Nucleus accumbens (tissue), 56 donors: Measurements from ENCODE around the gene EFNA4.
A peak's percentile ranks its signal among the peaks of the same experiment; 100 is the strongest.

ENCODE experiments used
- DNase-seq, 56 donors: peaks; one replicate each; lab custom pipeline; 2025; lab: John Stamatoyannopoulos, UW

Gene EFNA4

DNA sequence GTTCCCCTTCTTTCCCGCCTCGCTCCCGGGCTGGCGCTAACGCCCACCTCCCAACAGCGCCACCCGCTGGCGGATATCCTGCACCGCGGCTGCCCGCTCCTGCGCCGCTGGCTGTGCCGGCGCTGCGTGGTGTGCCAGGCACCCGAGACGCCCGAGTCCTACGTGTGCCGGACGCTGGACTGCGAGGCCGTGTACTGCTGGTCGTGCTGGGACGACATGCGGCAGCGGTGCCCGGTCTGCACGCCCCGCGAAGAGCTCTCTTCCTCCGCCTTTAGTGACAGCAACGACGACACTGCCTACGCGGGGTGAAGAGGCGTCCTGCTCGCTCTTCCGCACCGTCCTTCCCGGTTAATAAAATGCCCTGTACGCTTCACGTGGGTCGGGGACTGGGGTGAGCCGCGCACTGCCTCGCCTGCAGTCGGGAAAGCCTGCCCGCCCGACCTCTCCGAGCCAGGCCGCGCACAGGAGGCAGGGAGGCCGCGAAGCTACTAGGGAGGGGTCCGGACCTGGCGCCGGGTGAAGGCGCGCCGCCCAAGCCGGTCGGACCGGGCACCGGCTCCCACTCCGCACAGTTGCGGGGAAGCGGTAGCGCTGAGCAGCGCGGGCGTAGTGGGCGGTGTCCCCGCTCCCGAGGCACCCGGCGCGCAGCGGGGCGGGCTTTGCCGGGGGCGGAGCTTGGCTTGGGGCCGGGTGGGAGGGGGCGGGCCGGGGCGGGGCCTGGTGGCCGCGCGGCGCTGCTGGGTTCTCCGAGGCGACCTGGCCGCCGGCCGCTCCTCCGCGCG, 12.8 kb upstream of the EFNA4 start, which contains the start of gene ADAM15:
TSS of gene ADAM15 (plus strand) at position 757 of the 782 bp plus-strand sequence. CDS start 71 bp downstream, outside the sequence.
- peak in 54 of 56 donors; percentile 21 to 87 (median 71) for DNase-seq

DNA sequence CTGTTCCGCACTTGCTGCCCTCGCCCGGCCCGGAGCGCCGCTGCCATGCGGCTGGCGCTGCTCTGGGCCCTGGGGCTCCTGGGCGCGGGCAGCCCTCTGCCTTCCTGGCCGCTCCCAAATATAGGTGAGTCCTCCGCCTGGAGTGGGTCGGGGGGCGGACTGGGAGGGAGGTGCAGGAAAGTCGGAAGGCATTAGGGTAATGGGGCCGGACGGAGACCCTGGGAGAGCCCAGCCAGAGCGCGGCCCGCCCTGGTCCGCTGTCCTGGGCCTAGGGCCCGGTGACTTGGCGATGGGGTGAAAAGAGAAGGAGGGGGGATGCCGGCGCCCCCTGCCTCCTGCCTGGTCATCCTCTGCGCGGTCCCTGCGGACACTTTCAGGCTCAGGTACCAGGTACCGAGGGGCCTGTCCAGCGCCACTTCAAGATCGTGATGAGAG, 12.2 kb upstream of the EFNA4 start:
- DNase-seq = peak in 7 of 56 donors; percentile 27 to 61 (median 53)

DNA sequence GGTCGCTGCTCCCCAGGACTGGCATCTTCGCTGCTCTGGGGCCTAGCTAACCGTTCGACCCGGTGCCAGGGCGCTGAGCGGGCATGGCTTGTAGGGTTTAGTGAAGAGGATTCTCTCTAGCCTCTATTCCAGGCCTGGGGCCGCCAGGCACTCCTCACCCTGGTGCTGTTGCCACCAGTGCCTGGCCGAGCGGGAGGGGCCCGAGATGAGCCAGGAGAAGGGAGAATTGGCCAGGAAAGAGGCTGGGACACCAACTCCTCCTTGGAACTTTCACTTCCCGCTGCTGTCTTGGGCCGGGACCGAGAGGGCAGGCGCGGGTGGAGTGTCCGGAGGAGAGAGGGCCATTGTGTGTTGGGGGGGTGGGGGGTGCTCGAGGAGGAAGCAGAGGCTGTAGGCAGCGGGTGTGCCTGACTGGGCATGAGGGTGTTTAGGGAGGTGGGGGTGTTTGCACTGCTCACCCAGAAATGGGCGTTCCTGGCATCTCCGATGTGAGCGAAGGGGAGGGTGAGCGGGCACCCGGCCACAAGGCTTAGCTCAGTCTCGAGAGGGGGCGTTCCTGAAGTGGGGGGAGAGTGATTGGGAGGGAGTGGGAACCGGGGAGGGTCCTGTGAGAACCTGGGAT, 11.7 kb upstream of the EFNA4 start:
- DNase-seq = peak in 39 of 56 donors; percentile 14 to 68 (median 43)

DNA sequence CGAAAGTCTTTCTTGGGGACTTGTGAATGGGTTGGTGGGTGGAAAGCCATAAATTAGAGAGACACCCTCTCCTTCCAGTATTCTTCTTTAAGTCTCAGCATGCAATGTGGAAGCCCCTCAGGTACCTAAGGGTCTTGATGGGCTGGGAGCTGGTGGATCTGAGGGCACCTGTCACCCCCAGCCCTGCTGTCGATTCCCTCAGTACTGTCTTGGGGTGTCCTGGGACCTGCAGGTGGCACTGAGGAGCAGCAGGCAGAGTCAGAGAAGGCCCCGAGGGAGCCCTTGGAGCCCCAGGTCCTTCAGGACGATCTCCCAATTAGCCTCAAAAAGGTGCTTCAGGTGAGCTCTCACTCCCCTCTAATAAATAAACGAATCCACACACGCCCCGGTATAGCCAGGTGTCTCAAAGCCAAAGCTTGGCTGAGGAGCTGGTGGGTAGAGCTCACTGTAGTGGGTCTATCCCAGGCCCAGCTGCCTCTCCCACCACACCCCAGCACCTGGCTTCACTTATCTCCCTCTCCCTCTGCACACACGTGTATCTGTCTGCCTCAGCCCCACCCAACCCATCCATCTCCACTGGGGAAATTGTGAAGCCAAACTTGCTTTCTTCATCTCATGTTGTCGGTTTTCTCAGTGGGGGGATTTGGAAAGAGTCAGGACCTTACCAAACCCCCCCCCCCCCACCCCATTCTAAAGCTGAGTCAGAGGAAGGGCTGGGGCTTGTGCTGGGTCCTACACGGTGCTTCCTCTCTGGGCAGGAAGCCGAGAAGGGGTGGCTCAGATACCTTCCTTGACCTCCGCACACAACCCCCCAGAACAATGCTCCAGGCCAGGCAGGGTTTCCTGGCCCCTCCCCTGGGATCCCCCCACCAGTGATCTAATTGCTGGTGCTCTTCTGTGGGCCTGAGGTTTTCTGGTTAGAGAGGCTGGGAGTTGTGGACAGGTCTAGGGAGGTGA, 10.8 kb upstream of the EFNA4 start:
- peak in 3 of 56 donors; percentile 9 to 14 (median 13) for DNase-seq

DNA sequence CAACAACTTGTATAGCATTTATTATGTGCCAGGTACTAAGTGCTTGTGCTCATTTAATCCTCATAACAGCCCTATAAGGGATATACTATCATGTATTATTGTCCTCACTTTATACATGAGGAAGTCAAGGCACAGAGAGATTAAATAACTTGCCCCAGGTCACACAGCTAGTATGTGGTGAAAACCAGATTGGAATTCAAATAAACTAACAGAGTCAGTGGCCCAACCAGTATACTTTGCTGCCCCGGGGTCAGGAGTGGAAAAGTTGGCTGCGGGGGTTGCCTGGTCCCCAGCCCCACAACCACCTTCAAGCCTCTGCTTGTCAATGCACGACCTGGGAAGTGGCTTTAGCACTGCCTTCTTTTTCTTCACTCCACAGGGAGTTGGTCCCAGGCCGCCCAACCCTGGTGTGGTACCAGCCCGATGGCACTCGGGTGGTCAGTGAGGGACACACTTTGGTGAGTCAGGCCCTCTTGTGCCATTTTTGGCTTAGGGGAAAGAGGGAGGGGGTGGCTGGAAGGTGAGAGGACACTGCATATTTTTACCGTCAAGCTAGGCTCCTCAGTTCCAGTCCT, 9.9 kb upstream of the EFNA4 start:
- DNase-seq = no peak

DNA sequence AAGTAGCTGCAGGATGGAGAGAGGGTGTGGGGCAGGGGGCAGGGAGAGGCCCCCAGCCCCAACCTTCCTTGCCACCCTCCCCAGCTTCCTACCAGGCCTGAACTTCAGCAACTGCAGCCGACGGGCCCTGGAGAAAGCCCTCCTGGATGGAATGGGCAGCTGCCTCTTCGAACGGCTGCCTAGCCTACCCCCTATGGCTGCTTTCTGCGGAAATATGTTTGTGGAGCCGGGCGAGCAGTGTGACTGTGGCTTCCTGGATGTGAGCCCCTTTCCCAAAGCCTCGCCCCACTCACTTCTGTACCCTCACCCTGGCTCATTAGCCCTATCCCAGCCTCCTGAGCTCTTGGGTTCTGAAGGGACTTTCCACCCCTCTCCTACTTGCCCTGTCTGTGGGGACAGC, 6.4 kb upstream of the EFNA4 start:
- no peak for DNase-seq

DNA sequence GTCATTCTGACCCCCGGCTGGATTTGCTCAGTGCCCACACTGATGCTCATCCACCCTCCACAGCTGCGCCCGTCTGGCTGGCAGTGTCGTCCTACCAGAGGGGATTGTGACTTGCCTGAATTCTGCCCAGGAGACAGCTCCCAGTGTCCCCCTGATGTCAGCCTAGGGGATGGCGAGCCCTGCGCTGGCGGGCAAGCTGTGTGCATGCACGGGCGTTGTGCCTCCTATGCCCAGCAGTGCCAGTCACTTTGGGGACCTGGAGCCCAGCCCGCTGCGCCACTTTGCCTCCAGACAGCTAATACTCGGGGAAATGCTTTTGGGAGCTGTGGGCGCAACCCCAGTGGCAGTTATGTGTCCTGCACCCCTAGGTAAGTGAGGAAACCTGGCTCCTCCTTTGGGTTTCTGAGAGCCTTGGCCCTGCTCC, 5.7 kb upstream of the EFNA4 start:
- no peak for DNase-seq

DNA sequence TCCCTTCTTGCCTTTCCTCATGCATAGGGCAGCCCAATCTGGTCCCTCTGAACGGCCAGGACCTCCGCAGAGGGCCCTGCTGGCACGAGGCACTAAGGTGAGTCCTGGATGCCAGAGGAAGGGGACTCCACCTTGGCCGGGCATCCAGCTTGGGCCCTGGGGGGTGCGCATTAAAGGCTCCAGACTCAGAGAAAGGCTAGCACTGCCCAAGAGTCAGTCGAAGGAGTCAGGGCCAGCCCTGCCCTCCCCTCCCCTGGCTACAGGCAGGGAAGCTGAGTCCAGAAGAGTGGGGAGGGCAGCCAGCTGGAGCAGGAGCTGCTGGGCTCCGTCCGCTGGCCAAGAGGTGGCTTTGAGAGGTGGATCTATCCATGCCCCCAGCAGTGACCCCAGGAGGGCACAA, 2.8 kb upstream of the EFNA4 start:
- no peak for DNase-seq

DNA sequence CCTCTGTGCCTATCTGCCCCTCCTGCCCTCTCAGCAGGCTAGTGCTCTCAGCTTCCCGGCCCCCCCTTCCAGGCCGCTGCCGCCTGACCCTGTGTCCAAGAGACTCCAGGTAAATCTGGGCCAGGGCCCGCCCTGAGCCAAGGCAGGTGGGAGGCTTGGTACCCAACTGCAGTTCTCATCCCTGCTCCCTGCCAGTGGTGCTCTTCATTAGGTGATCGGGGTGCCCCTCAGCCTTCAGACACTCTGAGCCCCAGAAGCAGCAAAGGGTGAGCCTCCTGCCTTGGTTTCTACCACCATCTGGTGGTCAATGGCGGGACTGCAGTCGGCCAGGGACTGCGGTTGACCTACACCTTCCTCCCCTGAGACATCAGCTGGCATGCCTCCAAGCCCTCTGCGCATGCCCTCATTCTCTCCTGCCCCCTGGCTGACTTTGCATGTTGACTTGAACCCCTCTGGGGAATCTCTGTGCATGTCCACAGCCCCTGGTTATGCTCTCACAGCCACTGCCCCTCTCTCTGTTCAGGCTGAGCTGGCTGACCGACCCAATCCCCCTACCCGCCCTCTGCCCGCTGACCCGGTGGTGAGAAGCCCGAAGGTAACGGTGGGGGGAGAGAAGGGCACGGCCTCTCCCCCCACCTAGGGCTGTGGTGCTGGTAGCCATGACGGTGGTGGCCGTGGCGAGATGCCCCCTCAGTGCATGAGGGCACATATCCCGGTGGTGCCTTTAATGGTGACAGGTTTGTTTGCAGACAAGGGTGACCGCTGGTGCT, 2.0 kb upstream of the EFNA4 start:
- peak in 48 of 56 donors; percentile 25 to 86 (median 56) for DNase-seq

DNA sequence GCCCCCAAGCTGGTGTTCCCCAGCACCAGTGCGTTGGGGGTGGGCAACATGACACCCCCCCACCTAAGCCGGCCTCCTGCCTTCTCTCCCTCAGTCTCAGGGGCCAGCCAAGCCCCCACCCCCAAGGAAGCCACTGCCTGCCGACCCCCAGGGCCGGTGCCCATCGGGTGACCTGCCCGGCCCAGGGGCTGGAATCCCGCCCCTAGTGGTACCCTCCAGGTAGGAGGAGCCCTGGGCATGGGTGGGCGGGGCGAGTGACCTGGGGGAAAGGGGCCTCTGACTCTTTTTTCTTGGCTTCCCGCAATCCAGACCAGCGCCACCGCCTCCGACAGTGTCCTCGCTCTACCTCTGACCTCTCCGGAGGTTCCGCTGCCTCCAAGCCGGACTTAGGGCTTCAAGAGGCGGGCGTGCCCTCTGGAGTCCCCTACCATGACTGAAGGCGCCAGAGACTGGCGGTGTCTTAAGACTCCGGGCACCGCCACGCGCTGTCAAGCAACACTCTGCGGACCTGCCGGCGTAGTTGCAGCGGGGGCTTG, 1.3 kb upstream of the EFNA4 start:
- no peak for DNase-seq

DNA sequence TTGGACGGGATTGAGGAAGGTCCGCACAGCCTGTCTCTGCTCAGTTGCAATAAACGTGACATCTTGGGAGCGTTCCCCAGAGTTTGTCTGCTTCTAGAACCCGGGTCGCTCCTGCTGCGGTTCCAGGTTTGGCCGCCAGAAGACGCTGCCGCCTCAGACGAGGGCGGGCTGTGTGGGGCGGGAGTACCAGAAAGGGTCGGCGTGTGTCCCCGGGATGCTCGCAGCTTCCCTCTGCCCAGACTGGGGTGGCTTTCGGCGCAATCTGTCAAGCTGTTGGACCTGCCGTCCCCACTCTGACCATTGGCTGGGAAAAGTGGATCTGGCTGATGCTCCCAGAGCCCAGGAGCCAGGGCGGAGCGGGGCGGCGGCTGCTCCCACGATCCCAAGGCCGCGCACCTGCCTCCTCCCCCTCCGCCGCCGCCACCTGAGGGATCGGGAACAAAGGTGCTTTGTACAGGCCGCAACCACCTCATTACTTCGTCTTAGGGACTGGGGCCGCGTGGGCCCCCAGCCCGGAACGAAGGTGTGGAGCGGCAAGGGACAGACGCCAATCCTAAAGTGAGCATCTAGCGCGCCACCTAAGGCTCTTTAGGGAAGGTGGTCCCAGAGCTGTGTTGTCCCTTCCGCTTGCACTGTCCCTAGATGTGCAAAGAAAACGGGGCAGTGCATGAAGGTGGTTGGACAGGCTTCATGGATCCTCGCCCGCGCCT, 683 bp upstream of the EFNA4 start:
- peak in 7 of 56 donors; percentile 7 to 37 (median 16) for DNase-seq

DNA sequence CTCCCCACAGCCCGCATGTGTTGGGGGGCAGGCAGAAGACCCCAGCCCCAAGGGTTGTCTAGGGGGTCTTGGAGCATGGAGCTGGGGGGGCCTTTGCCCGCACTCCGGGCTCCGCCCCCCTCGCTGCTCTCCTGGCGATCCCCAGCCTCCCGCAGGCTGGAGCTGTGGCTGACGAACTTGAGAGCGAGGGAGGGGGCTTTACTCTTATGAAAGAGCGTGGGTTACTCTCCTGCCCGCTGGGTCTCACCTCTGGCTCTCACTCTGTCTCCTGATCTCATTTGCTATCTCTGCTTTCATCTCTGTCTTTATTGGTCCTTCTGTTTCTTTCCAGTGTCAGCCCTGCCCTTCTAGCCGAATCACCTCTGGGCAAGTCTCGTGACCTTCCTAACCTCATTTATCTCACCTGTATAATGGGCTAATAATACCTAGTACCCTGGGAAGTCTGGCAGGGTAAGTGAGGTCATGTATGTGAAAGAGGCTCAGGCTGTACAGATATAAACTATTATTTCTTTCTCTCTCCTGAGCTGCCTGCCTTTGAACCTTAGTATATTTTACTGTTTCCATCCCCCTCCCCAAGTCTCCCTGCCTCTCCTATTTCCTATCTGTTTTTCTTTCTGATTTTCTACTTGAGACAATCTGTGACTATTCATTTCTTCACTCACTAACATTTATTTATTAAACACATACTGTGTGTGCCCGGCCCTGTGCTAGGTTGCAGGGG, 731 bp downstream of the EFNA4 start:
- no peak for DNase-seq

DNA sequence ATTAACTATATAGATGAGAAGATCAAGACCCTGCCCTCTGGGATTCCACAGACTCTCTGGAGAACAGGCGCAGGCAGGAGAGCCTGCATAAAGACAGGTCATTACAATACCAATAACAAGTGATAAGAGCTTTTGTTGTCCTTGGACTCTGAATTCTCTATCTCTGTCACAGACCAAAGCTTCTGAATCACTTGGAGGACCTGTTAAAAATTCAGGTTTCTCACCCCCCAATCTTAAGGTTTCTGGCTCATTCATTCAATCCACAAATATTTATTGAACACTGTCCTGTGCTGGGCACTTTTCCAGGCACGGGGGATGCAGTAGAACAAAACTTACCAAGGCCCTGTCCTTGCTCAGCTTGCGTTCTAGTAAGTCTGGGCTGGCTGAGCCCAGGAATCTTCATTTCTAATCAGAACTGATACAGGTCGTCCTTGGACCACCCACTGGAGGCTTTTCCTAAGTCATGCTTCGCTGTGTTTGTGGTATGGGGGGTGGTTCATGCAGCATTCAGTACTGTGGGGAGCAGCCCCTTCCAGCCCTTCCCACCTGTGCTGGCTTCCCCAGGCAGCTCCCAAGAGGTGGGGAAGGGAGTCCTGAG, 1.4 kb downstream of the EFNA4 start:
- no peak for DNase-seq

DNA sequence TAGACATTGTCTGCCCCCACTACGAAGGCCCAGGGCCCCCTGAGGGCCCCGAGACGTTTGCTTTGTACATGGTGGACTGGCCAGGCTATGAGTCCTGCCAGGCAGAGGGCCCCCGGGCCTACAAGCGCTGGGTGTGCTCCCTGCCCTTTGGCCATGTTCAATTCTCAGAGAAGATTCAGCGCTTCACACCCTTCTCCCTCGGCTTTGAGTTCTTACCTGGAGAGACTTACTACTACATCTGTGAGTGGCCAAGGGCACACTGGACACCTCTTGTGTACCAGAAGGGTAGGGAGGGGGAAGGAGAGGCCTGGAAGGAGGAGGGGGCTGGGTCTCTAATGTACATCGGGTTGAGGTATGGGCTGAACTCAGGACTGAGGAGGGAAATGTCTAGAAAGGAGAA, 3.2 kb downstream of the EFNA4 start:
- no peak for DNase-seq

DNA sequence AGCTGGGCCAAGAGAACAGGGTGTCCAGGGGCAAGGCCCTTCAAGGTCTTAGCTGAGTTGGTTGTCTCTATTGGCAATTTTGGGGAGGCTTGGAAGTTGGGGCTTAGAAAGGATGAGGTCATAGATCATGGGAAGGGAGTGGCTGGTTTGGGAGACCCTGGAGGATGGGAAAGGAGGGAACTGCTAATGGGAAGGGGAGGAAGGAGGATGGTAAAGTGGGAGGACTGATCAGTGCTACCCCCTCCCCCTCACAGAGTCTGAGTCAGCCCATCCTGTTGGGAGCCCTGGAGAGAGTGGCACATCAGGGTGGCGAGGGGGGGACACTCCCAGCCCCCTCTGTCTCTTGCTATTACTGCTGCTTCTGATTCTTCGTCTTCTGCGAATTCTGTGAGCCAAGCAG, 5.1 kb downstream of the EFNA4 start:
- no peak for DNase-seq

DNA sequence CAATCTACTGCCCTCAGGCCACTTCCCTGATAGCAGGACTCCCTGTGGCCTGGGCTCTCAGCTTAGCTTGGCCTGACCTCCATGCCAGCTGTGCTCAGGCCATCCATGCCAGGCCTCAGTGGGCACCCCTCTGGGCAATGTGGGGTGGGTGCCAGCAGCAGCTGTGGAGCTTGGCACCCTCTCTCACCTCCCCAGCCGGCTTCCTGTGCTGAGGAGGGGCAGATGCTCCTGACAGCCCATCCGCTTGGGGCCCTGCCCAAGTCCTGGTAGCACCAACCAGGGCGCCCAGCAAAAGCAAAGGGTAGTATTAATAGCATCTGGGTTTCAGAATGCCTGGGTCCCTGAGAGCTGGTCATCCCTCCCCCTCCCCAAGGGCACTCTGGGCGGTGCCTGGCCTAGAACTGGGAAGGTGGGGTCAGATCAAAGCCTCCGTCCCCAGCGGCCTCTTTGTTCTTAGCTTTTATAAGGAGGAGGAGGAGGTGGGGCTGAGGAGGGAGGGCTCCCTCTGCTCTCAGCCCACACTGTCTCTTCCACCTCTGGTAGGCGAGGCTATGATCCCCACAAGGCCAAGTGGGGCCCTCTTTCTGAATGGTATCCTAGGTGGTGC, 6.1 kb downstream of the EFNA4 start:
- peak in 11 of 56 donors; percentile 6 to 57 (median 29) for DNase-seq

DNA sequence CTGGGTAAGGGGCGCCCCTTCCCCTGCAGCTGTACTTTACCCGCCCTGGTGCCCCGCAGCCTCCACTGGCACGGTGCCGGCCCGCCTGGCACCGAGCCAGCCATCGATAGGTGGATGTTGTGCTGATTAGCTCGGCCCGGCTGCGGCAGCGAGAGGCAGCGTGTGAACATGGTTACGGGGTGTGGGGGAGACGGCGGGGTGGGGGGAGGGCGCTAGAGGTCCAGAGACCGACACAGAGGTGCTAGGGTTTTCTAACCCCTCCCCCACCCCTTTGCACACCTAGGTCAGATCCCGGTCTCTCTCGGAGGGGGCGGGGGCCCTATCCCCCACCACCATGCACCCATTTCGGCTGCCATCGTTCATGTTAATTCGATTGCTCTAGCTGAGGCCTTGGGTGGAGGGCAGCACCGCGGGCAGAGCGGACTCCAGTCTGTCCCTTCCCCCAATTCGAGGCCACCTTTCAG, 6.7 kb downstream of the EFNA4 start:
- DNase-seq = peak in 10 of 56 donors; percentile 13 to 57 (median 34)
